Stimulated activated CD4-positive, alpha-beta T cell treated with anti-CD3 and anti-CD28 coated beads, Interleukin-1b, Interleukin-23, amount 100 ng/mL, for 24 hours (primary cell): ENCODE results near the gene PAM.

Source experiments
- DNase-seq, 4 experiments: peaks; one replicate each; pipeline ENCODE4 v3.0.0-alpha.2; 2020; ENCODE audit warnings: low read depth in 4 of 4, low spot score in 1 of 4

PAM gene

GRCh38 chr5:102754767-102755431 is at the start of gene PAM:
Gene PAM (plus strand): TSS chr5:102755305. CDS start chr5:102866196, 110,891 bp downstream.
- peak; percentile 53 to 73 (median 61) for DNase-seq

DNA sequence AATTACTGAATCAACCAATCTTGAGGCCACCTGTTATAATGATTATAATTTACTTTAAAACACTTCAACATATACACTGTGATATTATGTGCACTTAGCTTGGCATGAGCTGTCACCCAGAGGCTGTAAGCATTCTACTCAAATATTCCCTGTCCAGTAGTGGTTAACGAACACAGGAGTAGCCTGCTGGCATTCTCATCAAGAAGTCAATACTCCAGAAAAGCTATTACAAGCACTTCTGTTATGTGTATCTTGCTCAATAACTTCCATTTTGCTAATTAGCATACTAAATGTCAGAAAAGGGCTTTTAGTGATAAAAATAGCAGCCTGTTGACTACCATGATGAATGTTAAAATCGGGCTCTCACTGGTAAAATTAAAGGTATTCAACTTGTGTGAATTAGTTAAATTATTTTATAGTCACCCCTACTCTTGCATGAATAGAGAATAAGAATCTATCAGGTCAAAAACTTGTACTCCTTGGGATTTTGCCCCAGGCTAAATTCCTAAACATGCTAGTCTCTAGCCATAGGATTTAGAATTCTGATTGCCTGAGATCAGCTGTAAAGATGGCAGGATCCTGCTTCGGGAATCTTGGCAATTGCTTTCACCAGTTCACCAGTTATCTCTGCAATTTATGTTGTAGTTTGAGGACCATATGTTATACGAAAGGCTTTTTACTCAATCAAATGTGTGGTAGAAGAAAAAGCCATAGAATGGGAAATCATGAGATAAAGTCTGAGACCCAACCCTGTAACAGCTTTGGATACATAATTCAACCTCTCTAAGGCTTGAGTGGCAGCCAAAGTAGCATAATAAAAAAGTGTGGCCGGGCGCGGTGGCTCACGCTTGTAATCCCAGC is 43.4 kb upstream of the PAM start:
- no peak for DNase-seq

DNA sequence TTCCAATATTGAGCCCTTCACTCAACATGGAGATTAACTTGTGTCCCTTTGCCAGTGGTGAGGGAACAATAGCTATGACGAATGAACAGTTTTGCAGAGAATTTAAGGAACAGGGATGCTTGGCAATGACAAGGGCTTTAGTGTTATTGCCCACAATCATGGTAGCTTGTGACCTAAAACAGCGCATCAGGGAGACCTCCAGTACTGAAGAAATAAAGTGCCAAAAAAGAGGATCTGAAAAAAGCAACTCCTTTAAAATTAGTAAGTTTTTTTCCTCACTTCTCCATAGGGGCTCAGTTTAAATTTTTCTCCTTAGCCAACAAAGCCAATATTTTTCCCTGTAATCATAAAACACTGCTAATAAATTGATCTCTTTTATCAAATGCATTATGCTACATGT is 41.8 kb upstream of the PAM start:
- DNase-seq, result no peak

- no peak for DNase-seq
Observed at GRCh38 chr5:102713682-102714231, 41.3 kb upstream of the PAM start.

- no peak for DNase-seq
Observed at GRCh38 chr5:102715082-102715807, 39.9 kb upstream of the PAM start.

DNA sequence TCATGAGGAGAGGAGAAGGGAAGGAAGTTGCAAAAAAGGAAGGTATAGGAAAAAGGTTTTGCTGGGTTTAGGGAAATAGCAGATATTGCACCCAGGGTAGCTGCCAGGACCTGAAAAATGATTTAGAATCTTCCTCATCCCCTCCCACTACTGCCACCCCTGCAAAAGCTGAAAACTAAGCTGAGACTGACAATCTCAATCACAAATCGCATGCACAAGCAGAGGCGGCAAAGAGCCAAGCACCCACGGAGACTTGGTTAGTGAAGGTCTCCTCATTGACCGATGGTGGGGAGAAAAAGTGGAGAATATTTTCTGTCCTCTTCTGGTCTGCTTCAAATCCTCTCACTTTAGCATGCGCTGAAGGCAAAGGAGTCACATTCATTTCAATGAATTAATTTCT is 39.1 kb upstream of the PAM start:
- no peak for DNase-seq

GRCh38 chr5:102718819-102719218 is 36.3 kb upstream of the PAM start:
- no peak for DNase-seq

- DNase-seq, result no peak
Observed at GRCh38 chr5:102719886-102720285, 35.2 kb upstream of the PAM start.

GRCh38 chr5:102720969-102721368 is 34.1 kb upstream of the PAM start:
- DNase-seq, result no peak

DNA sequence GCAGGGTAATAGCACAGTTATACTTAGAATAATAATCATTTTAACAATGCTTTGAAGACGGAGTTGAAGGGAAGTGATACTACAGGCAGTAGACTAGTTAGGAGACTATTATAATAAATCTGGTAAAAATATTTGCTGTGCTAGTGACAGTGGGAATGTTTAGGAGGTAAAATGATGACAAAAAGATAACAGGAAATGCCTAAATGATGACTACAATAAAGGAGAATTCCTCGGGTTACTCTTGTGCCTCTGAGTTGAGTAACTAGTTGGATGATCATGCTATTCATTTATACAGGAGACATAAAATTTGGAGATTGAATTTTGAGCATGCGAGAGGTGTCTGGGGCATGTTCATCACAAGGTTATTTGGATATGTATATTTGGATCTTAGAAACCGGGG is 32.2 kb upstream of the PAM start:
- DNase-seq, result no peak

GRCh38 chr5:102731693-102732092 is 23.4 kb upstream of the PAM start:
- no peak for DNase-seq

GRCh38 chr5:102733534-102733933 is 21.6 kb upstream of the PAM start:
- DNase-seq, result no peak

GRCh38 chr5:102737161-102737560 is 17.9 kb upstream of the PAM start:
- DNase-seq, result no peak

GRCh38 chr5:102737805-102738469 is 17.2 kb upstream of the PAM start:
- no peak for DNase-seq

GRCh38 chr5:102740515-102740914 is 14.6 kb upstream of the PAM start:
- DNase-seq, result no peak

DNA sequence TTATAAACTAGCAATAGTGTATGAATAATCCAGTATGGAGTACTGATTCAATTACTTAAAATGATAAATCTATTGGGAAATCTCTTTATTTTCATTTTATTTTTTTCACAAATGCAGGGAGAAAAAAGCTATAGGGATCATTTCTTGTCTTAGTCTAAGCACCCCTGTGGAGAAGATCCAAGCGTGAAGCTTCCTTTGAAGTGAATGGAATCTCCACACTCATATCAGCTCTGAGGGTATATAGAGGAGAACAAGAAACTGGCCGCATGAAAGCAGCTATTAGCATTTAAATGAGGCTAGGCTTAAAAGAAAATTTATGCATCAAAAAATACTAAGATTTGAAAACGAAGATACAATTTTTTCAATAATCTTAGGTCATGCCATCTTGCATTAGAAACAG is 12.9 kb upstream of the PAM start:
- no peak for DNase-seq

DNA sequence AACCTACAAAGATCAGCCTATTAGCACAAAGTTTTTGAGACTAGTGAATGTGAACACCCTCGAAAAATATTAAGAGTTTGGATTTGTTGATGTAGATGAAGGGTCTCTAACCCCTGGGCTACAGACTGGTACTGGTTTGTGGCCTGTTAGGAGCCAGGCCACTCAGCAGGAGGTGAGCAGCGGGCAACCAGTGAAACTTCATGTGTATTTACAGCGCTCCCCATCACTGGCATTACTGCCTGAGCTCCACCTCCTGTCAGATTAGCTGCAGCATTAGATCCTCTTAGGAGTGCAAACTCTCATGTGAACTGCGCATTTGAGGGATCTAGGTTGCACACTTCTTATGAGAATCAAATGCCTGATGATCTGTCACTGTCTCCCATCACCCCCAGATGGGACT is 11.2 kb upstream of the PAM start:
- no peak for DNase-seq

DNA sequence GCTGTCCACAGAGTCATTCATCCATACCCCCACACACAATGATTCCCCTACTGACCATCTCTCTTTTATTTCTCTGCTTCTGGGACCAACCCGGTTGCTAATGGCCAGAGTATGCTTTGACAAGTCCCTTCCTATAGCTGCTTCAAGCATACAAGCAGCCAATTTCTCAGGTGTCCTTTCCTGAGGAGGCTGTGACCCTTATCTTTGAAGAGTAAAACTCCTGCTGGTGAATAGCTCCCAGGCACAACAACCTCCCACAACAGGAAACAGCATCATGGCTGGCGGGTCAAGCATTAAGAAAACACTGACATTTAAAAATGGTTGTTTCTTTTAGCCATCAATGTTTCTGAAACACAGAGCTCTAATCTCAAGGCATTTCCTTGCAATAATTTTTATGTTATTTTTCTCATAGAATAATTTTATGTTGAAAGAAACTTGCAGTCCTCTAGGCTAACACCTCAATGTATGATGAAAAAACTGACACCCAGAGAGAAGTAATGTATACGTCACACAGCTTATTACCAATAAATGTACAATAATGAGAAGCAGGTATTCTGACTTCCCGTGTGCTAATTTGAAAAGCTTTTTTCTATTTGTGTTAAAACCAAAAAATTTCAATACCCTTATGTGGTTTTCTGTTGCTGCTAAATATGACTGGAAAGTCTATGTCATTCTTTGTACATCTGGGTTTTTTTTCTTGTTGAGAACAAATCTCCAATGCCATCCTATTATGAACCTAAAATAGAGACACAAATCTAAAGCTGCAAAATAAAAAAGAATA is 7.5 kb upstream of the PAM start:
- DNase-seq, result no peak

DNA sequence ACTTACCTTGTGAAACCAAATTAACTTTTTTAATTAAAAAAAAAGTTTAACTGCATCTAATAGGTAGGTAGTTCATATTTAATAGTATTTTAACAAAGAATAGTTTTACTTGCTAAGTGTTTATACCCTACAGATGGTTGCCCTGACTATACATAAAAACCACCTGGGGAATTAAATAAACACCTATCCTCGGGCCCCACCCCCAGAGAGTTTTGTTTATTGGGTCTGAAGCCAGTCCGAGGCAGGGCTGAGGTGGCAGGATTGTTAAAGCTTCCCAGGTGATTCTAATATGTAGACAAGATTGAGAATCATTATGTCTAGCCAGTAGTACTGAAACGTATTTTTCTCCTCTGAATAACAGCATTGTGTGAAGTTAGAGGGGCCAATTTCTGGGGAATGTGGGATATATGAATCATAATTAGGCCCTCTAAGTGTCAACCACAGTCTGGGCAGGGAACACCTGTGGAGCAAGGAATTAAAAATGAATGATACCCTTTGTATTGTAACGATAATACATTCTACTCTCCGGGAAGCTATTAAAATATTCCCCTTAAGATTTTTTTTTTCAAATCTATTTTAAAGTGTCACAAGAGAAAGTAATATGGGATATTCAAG is 5.6 kb upstream of the PAM start:
- DNase-seq, result no peak
